Omental fat pad (tissue), 4 donors: ENCODE data around the gene BRD9. TPM values are rescaled to one million over a fixed set of nuclear protein-coding genes. Genes with fewer than 3 reads are reported as not detected.

ENCODE experiments used
- ATAC-seq: fragments of 150-250 bp; one replicate; pipeline ENCODE4 v1.9.1; 2016; ENCODE audit warnings: mild to moderate bottlenecking, moderate library complexity; ENCODE audit not compliant: low FRiP score
- DNase-seq: peaks from one replicate; pipeline ENCODE4 v3.0.0-alpha.2; 2019; ENCODE audit warnings: low spot score
- total RNA-seq, 4 donors: library from RNA; depleted of rRNA; stranded (reverse); fragments of >200 nt; gene quantifications; one replicate each; pipeline ENCODE4 v1.1.0, GENCODE V29; 2016
- TF ChIP-seq, protein P1 (sequence below), 3 donors: fragments of 450-650 bp; IDR thresholded peaks; one replicate each; pipeline ENCODE4 v1.5.1; 2016 to 2017; ENCODE audit warnings: antibody characterized with exemption in 3 of 3, mild to moderate bottlenecking in 3 of 3, moderate library complexity in 2 of 3

Gene BRD9
- total RNA-seq, 4 donors from 2014 or later, result 24.0 to 53.2 (median 36.7) TPM

GRCh38 chr5:859798-860296 lies 32.8 kb downstream of the BRD9 start:
- no peak for DNase-seq
- TF ChIP-seq, protein P1, sequence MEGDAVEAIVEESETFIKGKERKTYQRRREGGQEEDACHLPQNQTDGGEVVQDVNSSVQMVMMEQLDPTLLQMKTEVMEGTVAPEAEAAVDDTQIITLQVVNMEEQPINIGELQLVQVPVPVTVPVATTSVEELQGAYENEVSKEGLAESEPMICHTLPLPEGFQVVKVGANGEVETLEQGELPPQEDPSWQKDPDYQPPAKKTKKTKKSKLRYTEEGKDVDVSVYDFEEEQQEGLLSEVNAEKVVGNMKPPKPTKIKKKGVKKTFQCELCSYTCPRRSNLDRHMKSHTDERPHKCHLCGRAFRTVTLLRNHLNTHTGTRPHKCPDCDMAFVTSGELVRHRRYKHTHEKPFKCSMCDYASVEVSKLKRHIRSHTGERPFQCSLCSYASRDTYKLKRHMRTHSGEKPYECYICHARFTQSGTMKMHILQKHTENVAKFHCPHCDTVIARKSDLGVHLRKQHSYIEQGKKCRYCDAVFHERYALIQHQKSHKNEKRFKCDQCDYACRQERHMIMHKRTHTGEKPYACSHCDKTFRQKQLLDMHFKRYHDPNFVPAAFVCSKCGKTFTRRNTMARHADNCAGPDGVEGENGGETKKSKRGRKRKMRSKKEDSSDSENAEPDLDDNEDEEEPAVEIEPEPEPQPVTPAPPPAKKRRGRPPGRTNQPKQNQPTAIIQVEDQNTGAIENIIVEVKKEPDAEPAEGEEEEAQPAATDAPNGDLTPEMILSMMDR (IDR thresholded peaks at IDR 0.05), result no peak
- no peak for ATAC-seq

DNA sequence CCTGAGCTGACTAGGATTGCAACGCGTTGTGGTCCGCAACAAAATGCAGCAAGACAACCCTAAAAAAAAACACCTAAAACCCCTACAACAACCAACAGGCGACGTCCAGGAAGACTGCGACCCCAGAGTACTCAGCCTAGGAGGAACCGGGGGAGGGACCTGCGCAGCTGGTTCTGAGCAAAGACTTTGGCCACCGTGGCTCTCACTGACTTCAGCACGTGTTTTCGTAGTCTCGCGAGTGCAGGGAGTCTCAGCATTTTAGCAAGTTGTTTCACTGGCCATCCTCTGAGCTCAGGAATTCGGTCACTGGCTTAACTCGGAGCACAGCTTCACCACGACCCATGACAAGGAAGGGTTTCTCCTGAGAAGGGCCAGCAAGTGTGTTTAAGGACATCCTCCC lies 33.2 kb downstream of the BRD9 start:
- TF ChIP-seq, protein P1 (IDR thresholded peaks at IDR 0.05), result no peak
- ATAC-seq, result no peak
- no peak for DNase-seq

- ATAC-seq, result no peak
- DNase-seq, result no peak
- TF ChIP-seq, protein P1 (IDR thresholded peaks at IDR 0.05), result no peak
These were observed 33.9 kb downstream of the BRD9 start for GRCh38 chr5:858726-859125.

DNA sequence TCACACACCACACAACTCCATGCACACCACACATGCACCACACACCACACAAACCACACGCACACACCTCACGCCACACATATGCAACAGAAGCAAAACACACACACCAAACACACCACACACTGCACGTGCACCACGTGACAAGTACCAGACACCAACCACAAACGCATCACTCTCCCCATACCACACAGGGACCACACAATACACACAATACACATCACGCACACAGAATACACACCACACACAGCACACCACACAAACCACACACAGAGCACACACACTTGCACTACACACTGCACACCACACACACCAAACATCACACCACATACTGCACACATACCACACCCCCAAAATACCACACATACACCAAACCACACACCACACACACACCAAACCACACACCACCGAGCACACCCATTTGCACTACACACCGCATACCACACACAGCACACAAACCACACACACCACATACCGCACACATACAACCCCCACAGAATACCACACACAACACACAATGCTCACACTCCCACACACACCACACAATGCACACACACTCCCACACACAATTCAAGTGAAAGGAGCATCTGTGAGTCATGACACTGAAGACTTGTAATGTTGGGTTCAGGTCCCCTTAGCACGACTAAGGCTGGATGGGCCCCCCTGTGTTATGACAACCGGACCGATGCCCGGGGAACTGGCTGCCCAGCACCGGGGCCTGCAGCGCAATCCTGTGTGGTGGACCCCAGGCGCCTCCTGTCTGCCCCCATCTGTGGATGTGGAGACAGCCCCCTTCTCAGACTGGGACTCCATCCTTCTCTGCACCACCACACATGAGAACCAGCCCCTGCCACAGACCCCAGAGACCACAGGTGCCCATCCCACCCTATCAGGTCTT lies 35.8 kb downstream of the BRD9 start:
- DNase-seq (no peak), ATAC-seq (peak; percentile 23)
- TF ChIP-seq, protein P1 (IDR thresholded peaks at IDR 0.05), result no peak

DNA sequence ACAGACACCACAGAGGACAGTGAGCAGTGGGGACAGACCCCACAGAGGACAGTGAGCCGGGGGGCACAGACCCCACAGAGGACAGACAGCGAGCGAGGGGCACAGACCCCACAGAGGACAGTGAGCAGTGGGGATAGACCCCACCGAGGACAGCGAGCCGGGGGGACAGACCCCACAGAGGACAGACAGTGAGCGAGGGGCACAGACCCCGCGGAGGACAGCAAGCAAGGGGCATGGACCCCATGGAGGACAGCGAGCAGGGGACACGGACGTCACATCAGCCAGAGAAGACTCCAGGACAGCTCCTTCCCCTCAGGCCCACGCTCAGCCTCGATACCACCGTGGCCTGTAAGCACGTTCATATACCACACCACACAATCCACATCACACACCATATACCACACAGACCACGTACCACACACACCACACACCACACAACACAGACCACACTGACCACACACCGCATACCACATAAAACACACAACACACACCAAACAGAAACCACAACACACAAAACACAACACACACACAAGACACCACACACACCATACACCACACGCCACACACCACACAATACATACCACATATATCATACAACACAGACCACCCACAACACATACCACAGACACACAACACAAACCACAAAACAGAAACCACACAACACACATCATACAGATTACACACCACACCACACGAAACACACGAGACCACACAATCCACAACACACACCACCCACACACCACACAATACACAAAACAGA lies 36.6 kb downstream of the BRD9 start:
- no peak for DNase-seq
- TF ChIP-seq, protein P1 (IDR thresholded peaks at IDR 0.05), result no peak
- no peak for ATAC-seq

GRCh38 chr5:854966-855743 lies 37.4 kb downstream of the BRD9 start:
- TF ChIP-seq, protein P1 (IDR thresholded peaks at IDR 0.05), result no peak
- DNase-seq (no peak), ATAC-seq (no peak)
